Body of pancreas (tissue), 4 donors: ENCODE data around the gene PRSS22. TPM values are rescaled to one million over a fixed set of nuclear protein-coding genes. Genes with fewer than 3 reads are reported as not detected.

Source experiments
- ATAC-seq: fragments of 150-250 bp; one replicate; pipeline ENCODE4 v1.9.1; 2016
- DNase-seq, 4 donors: peaks; one replicate each; pipeline ENCODE4 v3.0.0-alpha.2; 2019
- H3K27ac ChIP-seq, 4 donors: fragments of 200-600 bp; sonication (generic); 1 replicate in 3 of 4; 2 replicates in 1 of 4; pipeline versions ENCODE4 v1.5.1 to v1.6.1; 2016 to 2019; ENCODE audit warnings: mild to moderate bottlenecking in 1 of 4, mixed read lengths in 1 of 4, moderate library complexity in 1 of 4
- H3K27me3 ChIP-seq, 2 donors: fragments of 200-600 bp; sonication (generic); one replicate each; pipeline ENCODE4 v1.6.0; 2016; ENCODE audit warnings: mild to moderate bottlenecking in 1 of 2
- H3K36me3 ChIP-seq, 2 donors: fragments of 200-600 bp; sonication (generic); replicated peaks in 1 of 2; 2 replicates each; pipeline ENCODE4 v1.5.1; 2016; ENCODE audit warnings: low read depth in 2 of 2; ENCODE audit not compliant: insufficient read depth in 1 of 2
- H3K4me1 ChIP-seq: fragments of 200-600 bp; sonication (generic); one replicate; pipeline ENCODE4 v1.6.0; 2016
- H3K4me3 ChIP-seq, 2 donors: fragments of 200-600 bp; sonication (generic); 1 replicate in 1 of 2; 2 replicates in 1 of 2; pipeline ENCODE4 v1.5.1; 2016 to 2019
- H3K9me3 ChIP-seq, 3 donors: fragments of 200-600 bp; sonication (generic); 1 replicate in 2 of 3; 2 replicates in 1 of 3; pipeline ENCODE4 v1.5.1; 2016
- CTCF ChIP-seq, 7 experiments: fragments of 450-650 bp in 4 of 7; fragments of 200-600 bp in 3 of 7; sonication (generic) in 3 of 7; IDR thresholded peaks; one replicate each; pipeline ENCODE4 v1.5.1; 2016 to 2019; ENCODE audit warnings: antibody characterized with exemption in 7 of 7
- POLR2A ChIP-seq, 3 donors: fragments of 450-650 bp; IDR thresholded peaks; one replicate each; pipeline ENCODE4 v1.6.1; 2016; ENCODE audit warnings: antibody characterized with exemption in 3 of 3, mild to moderate bottlenecking in 2 of 3
- WGBS, 2 donors: methylation state at CpG; one replicate each; pipeline ENCODE4 v1.1.5; 2017; 5-methylcytosine and 5-hydroxymethylcytosine counted together
- intact Hi-C: fragments of 100-400 bp; cut with DNase I; formaldehyde crosslinking; loops from one replicate; pipeline ENCODE4 v1.15.1; 2023
- total RNA-seq, 2 donors: library from RNA; depleted of rRNA; stranded (reverse); fragments of >200 nt; gene quantifications; one replicate each; pipeline ENCODE4 v1.1.0, GENCODE V29; 2016

The PRSS22 gene
- total RNA-seq, 2 donors from 2014 or later = 3.6 to 19.4 TPM

DNA sequence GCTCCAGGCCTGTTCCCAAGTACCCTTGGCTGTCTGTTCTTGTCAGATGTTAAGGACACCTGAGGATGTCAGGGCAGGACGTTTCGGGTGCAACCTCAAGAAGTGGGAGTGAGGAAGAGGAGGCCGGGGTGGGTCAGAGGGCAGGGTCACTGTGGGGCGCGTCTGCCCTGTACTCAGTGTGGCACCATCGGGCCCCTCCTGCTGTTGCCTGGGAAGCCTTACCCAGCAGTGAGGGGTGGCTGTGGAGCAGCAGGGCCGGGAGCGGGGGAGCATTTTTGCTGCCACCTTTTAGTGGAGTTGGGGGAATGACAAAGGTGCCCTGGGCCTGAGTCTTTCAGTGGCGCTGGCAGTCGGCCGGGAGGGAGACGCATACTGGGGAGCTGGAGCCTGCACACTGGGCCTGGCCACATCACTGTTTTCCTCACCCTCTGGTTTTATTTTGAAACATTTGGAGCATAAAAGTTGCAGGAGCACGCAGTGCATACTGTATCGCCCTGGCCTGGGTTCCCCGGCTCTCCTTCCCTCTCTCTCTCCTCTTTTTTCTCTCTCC lies 42.6 kb upstream of the PRSS22 start:
- intact Hi-C loops = no loop called here
- H3K4me1 ChIP-seq = peaks cover 9% of the 10 kb centered on the region
- ATAC-seq (no peak), DNase-seq (no peak)
- WGBS, 2 donors = 89 to 94% methylated on average over 12 to 13 of the region's 15 CpGs
- no peaks in the 10 kb centered on the region for H3K27me3 ChIP-seq
- H3K36me3 ChIP-seq = no peaks in the 10 kb centered on the region
- TF ChIP-seq POLR2A (IDR thresholded peaks at IDR 0.05) (no peak), CTCF (IDR thresholded peaks at IDR 0.05) (no peak)
- no peak overlapping the region for H3K27ac ChIP-seq
- no peaks in the 10 kb centered on the region for H3K9me3 ChIP-seq
- no peak overlapping the region for H3K4me3 ChIP-seq

GRCh38 chr16:2899564-2900072 lies 41.6 kb upstream of the PRSS22 start:
- H3K4me1 ChIP-seq = peaks cover 6% of the 10 kb centered on the region
- H3K36me3 ChIP-seq = no peaks in the 10 kb centered on the region
- H3K27me3 ChIP-seq = no peaks in the 10 kb centered on the region
- intact Hi-C loops = no loop called here
- ATAC-seq (no peak), DNase-seq (no peak)
- no peak overlapping the region for H3K27ac ChIP-seq
- 90 to 97% methylated on average over 11 to 13 of the region's 13 CpGs for WGBS, 2 donors
- no peak for TF ChIP-seq CTCF (IDR thresholded peaks at IDR 0.05)
- TF ChIP-seq POLR2A (IDR thresholded peaks at IDR 0.05) = no peak
- no peak overlapping the region for H3K4me3 ChIP-seq
- H3K9me3 ChIP-seq = no peaks in the 10 kb centered on the region

- Histone ChIP-seq H3K27ac (no peak overlapping the region), H3K4me3 (no peak overlapping the region), H3K4me1 (peaks cover 5% of the 10 kb centered on the region), H3K9me3 (no peaks in the 10 kb centered on the region), H3K27me3 (no peaks in the 10 kb centered on the region), H3K36me3 (no peaks in the 10 kb centered on the region)
- ATAC-seq = no peak
- 87 to 95% methylated on average over 8 to 10 of the region's 10 CpGs for whole genome bisulfite sequencing, 2 donors
- intact Hi-C loops = no loop called here
- no peak for TF ChIP-seq CTCF (IDR thresholded peaks at IDR 0.05)
- TF ChIP-seq POLR2A (IDR thresholded peaks at IDR 0.05) = no peak
- no peak for DNase-seq
Measured at GRCh38 chr16:2898831-2899563, 41.0 kb upstream of the PRSS22 start.

DNA sequence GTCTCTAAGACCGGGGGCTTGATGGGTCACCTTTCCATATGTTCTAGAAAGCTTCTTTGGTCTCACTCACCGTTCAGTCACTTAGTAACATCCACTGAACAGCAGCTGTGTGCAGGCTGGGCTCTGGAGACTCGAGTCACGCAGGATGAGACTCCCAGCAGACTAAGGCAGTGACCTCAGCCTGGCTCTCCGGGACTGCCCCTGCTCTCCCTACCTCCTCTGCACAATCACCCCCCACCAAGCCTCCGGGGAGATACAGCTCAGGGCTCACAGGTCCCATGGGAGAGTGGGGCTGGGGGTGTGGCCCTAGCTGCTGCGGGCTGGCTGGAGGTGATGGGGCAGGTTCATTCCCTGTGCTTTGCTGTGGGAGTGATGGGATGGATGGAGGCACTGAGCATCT lies 39.1 kb upstream of the PRSS22 start:
- 78 to 90% methylated on average over 4 to 6 of the region's 7 CpGs for WGBS, 2 donors
- H3K27me3 ChIP-seq = no peaks in the 10 kb centered on the region
- intact Hi-C loops = no loop called here
- no peak for TF ChIP-seq CTCF (IDR thresholded peaks at IDR 0.05)
- TF ChIP-seq POLR2A (IDR thresholded peaks at IDR 0.05) = no peak
- no peak overlapping the region for H3K4me3 ChIP-seq
- no peaks in the 10 kb centered on the region for H3K36me3 ChIP-seq
- H3K4me1 ChIP-seq = no peaks in the 10 kb centered on the region
- ATAC-seq (no peak), DNase-seq (no peak)
- no peaks in the 10 kb centered on the region for H3K9me3 ChIP-seq
- H3K27ac ChIP-seq = no peak overlapping the region
